GM18498 (cell line): ENCODE results near the gene GDA.

Experiments
- ATAC-seq: cut with Tn5 transposase; IDR thresholded peaks from one replicate; pipeline ENCODE4 v1.9.1; 2021; ENCODE audit warnings: mild to moderate bottlenecking, moderate library complexity; ENCODE audit not compliant: unreplicated experiment

The GDA gene

DNA sequence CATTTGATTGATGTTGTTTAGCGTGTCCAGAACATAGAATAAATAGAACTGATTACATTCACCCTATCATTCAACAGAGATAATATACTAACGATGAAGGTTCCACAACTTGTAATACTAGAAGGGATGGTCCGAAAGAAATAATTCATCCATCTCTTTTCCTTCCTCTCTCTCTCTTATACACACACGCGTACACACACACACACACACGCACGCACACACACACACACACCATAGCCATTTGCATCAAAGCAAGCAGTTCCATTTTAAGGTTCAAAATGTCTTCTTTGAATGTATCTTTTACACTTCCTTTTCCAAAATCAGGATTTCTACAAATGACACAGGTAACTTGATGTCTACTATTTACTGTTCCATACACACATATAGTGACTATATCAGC lies 887 bp downstream of the GDA start:
- ATAC-seq: no peak

DNA sequence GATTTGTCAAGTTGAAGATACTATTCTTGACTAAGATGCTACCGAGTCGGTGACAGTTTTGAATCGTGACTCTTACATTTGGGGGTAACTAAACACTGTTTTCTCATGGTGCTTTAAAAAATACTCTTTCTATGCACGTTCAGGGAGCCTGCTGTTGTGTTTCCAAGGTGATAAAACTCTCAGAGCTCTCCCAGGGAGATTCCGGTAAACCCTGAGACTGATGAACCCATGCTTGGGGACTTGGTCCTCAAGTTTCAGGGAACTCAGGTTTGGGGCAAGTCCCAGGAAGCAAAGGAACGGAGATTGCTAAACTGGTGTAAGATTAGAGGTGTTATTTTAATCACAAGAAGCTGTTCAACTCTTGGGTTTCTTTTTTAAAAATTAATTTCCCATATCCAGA lies 1.4 kb downstream of the GDA start:
- no peak for ATAC-seq

GRCh38 chr9:72151104-72151503 lies 1.9 kb downstream of the GDA start:
- no peak for ATAC-seq

GRCh38 chr9:72154468-72155285 lies 5.4 kb downstream of the GDA start:
- ATAC-seq: peak; percentile 83

GRCh38 chr9:72155301-72155700 lies 6.1 kb downstream of the GDA start:
- ATAC-seq: no peak

- no peak for ATAC-seq
These were observed 7.3 kb downstream of the GDA start for GRCh38 chr9:72156586-72156985.

DNA sequence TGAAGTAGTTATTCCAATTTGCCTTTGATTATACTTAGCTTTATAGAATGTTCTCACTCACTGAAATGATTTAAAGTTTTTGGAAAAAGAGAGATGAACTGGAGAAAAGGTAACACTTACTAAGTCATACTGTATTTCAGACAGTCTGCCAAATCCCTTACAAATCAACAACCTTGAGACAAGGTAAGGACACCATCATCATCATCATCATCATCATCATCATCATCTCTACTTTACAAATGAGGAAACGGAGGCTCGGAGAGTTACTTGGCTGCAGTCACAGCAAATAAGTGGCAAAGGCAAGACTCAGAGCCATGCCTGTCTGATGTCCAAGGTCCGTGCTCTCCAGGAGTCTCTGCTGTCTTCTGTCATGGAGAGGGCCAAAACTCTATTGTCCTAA lies 9.4 kb downstream of the GDA start:
- no peak for ATAC-seq

GRCh38 chr9:72160446-72161123 lies 11.3 kb downstream of the GDA start:
- ATAC-seq: no peak

GRCh38 chr9:72165326-72165725 lies 16.1 kb downstream of the GDA start:
- ATAC-seq: no peak

DNA sequence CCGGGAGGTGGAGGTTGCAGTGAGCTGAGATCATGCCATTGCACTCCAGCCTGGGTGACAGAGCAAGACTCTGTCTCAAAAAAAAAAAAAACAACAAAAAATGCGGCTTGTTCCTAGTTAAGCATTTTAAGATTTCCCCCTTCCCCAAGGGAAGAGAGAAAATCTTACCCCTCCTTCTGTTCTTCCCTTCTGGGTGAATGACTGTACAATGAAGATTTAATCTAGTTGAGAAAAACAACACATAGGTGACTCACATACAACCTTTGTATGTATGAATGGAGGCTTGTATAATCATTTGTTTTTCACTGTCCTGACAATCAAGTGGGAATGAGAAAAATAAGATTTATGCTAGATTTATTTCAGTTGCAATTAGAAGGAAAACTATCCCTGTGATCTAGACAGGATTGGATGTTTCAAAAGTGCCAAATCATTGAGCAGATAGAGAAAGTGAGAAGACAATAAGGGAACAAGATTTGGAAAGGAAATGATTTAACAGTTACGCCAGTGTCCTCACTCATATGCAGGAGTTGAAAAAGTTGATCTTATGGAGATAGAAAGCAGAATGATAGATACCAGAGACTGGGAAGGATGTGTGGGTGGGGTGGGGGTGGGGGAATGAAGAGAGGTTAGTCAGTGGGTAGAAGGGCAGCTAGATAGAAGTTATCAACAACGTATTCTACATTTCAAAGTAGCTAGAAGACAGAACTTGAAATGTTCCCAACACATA lies 16.7 kb downstream of the GDA start:
- no peak for ATAC-seq

DNA sequence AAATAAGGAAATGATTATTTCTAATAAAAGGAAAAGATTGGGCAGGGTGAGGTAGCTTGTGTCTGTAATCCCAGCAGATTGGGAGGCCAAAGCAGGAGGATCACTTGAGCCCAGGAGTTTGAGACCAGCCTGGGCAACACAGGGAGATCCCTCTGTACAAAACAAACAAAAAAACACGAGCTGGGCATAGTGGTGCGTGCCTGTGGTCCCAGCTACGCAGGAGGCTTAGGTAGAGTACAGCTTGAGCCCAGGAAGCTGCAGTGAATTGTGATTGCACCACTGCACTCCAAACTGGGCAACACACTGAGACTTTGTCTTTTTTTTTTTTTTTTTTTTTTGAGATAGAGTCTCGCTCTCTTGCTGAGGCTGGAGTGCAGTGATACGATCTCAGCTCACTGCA lies 18.8 kb downstream of the GDA start:
- ATAC-seq: no peak

DNA sequence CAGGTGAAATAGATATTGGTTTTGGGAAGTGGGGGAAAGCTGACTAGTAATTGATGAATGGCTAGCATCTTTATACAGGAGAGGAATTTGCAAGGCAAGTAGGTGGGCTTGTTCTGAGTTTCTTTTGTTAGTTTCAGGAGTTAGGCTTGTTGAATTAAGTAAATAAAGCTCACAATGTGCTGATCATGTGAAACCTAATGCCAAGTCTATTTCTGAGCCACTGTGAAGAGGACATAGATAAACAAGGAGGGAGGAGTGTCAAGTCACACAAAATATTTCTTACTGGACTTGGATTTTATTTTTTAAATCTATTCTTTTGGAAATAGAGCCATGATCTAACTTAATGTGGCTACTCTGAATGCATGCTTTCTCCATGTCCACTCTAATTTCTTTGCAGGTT lies 19.9 kb downstream of the GDA start:
- no peak for ATAC-seq

DNA sequence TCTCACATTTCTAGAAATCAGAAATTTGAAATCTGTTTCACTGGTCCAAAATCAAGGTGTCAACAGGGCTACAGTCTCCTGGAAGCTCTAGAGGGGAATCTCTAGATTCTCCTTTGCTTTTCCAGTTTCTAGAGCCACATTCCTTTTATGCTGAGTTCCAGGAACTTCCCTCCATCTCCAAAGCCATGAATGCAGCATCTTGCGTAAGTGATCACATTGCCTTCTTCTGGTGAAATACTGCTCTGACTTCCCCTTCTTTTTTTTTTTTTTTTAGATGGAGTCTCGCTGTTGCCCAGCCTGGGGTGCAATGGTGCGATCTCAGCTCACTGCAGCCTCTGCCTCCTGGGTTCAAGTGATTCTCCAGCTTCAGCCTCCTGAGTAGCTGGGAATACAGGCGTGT lies 23.8 kb downstream of the GDA start:
- no peak for ATAC-seq

- ATAC-seq: no peak
These were observed 36.3 kb downstream of the GDA start for GRCh38 chr9:72185561-72185960.

DNA sequence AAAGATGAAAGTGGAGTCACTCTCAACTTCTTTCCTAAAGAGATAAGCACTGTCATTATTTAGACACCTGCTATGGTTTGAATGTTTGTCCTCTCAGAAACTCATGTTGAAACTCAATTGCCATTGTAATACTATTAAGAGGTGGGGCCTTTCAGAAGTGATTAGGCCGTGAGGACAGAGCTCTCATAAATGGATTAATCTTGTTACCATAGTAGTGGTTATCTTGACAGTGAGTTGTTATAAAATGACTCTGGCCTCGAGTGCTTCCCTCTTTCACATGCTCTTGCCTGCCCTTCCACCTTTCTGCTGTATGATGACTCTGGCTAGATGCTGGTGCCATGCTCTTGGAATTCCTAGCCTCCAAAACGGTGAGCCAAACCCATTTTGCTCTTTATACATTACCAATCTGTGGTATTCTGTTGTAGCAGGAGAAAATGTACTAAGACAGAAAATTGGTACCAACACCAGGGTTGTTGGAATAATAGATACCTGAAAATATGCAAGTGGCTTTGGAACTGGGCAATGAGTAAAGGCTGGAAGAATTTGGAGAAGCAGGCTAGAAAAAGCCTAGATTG lies 38.0 kb downstream of the GDA start:
- ATAC-seq: no peak

DNA sequence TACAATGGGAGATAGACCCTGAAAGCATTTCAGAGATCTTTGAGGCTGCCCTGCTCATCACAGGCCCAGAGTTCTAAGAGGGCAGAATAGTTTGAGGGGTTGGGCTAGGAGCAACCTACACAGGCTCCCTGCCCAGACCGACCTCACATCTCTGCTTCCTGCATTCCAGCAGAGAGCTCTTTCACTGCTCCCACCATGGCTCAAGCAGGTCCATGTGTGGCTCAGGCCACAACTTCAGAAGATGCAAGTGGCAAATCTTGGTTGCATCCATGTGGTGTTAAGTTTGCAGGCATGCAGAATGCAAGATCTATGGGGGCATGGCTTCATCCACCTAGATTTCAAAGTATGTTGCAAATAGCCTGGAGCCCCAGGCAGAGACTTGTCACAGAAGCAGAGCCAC lies 39.0 kb downstream of the GDA start:
- ATAC-seq: no peak

- ATAC-seq: peak; percentile 96
These were observed 44.2 kb downstream of the GDA start for GRCh38 chr9:72193478-72193881.

GRCh38 chr9:72199238-72199637 lies 50.0 kb downstream of the GDA start:
- no peak for ATAC-seq

- no peak for ATAC-seq
These were observed 51.2 kb downstream of the GDA start for GRCh38 chr9:72200452-72200851.

DNA sequence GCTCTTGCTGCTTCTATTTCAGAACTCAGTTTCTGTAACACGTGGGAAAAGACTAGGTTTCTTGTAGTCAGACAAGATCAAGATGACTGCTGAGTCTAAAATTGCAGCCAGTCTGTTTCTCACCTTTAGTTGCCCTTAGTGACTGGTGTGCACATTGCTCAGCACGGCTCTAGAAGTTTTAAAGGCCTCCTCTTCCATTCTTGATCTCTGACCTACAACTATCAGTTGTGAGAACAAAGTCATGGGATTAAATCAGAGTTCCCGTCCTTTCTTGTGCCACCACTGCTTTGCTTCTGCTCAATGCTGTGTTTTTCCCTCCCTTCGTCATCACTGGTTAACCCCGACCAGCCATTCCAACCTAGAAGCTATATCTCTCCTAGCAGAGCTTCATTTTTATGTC lies 52.8 kb downstream of the GDA start:
- ATAC-seq: no peak

DNA sequence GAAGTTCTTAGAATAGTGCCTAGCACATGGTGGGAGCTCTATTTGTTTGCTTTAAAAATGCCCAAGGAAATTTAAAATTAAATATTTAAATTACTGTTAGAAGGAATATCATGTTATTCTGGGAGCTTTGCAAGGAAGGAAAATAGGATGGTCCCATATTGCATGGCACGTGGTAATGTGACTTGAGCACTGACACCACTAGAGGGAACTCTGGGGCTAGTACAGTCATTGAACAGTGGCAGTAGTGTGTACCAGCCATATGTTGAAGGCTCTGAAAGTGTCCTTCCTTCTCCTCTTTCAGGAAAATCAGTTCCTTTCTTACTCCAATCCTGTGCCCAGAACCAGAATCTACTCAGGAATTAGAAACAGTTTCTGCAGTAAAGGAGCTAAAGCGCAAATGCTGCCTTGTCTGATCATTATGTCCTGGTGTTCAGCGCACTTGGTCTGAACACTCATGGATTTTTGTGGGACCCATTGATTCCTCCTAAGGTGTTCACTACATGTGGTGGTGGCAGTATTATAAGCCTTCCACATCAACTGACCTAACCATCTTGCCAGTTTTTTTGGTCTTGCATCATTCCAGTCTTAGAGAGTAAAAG lies 54.1 kb downstream of the GDA start:
- peak; percentile 54 for ATAC-seq
